Sigmoid colon (tissue), 4 donors: Measurements from ENCODE around the gene GRM7.

Source experiments
- CTCF ChIP-seq, 4 experiments: fragments of 450-650 bp in 3 of 4; fragments of 200-600 bp in 1 of 4; IDR thresholded peaks; one replicate each; pipeline ENCODE4 v1.5.1; 2016 to 2019; ENCODE audit warnings: antibody characterized with exemption in 4 of 4, mild to moderate bottlenecking in 3 of 4, moderate library complexity in 2 of 4
- EP300 ChIP-seq, 4 donors: sonication (generic); formaldehyde crosslinking; IDR thresholded peaks; one replicate each; pipeline ENCODE4 v1.6.1; 2017; ENCODE audit warnings: antibody characterized with exemption in 4 of 4
- POLR2A ChIP-seq, 2 donors: fragments of 450-650 bp; IDR thresholded peaks; one replicate each; pipeline ENCODE4 v1.6.1; 2016; ENCODE audit warnings: antibody characterized with exemption in 2 of 2, mild to moderate bottlenecking in 2 of 2, moderate library complexity in 2 of 2
- POLR2AphosphoS5 ChIP-seq, 4 donors: sonication (generic); formaldehyde crosslinking; IDR thresholded peaks; one replicate each; pipeline ENCODE4 v1.6.1; 2017; ENCODE audit warnings: antibody characterized with exemption in 4 of 4

GRCh38 chr3:7710284-7710683 is 849.4 kb downstream of the GRM7 start:
- TF ChIP-seq POLR2A (IDR thresholded peaks at IDR 0.05) (no peak), CTCF (IDR thresholded peaks at IDR 0.05) (no peak), POLR2AphosphoS5 (IDR thresholded peaks at IDR 0.05) (no peak), EP300 (IDR thresholded peaks at IDR 0.05) (no peak)
